ENCODE data around the gene SLC35F3.

DNA sequence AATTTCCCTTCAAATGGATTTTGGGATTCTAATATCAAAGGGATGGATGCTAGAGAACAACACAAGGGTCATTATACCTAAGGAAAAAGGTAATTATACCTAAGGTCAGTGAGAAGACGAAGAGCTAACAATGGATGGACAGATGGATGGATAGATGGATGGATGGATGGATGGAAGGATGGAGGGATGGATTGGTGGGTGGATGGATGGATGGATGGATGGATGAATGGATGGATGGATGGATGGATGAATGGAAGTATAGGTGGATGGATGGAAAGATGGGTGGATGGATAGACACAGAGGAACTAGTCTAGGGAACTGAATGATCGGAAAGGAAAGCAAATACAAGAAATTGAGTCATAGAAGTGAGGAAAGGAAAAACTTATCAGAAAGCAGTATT lies 34.0 kb downstream of the SLC35F3 start:
- TF ChIP-seq POLR2A (IDR thresholded peaks at IDR 0.05): no peak
- TF ChIP-seq, protein P1, sequence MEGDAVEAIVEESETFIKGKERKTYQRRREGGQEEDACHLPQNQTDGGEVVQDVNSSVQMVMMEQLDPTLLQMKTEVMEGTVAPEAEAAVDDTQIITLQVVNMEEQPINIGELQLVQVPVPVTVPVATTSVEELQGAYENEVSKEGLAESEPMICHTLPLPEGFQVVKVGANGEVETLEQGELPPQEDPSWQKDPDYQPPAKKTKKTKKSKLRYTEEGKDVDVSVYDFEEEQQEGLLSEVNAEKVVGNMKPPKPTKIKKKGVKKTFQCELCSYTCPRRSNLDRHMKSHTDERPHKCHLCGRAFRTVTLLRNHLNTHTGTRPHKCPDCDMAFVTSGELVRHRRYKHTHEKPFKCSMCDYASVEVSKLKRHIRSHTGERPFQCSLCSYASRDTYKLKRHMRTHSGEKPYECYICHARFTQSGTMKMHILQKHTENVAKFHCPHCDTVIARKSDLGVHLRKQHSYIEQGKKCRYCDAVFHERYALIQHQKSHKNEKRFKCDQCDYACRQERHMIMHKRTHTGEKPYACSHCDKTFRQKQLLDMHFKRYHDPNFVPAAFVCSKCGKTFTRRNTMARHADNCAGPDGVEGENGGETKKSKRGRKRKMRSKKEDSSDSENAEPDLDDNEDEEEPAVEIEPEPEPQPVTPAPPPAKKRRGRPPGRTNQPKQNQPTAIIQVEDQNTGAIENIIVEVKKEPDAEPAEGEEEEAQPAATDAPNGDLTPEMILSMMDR (IDR thresholded peaks at IDR 0.05): no peak
